Smooth muscle cell (in vitro differentiated cells): Measurements from ENCODE around the gene GRAP2. TPM values are rescaled to one million over a fixed set of nuclear protein-coding genes. Genes with fewer than 3 reads are reported as not detected.
"Not testable (repeated sequence)": the region's sequence is repeated elsewhere in the genome, so short reads cannot be mapped to it uniquely, and the experiment has no call there.

Experiments
- DNase-seq: peaks from one replicate; lab custom pipeline; 2025; ENCODE audit not compliant: unreplicated experiment; lab: John Stamatoyannopoulos, UW
- H2AFZ ChIP-seq: fragments of 200-600 bp; sonication (generic); 2 replicates; pipeline ENCODE4 v1.6.0; 2016; ENCODE audit warnings: antibody characterized with exemption, low read depth, mild to moderate bottlenecking
- H3F3A ChIP-seq: fragments of 200-600 bp; sonication (generic); 2 replicates; pipeline ENCODE4 v1.6.0; 2017; ENCODE audit warnings: antibody characterized with exemption, low read depth
- H3K27ac ChIP-seq: fragments of 200-600 bp; sonication (generic); 2 replicates; pipeline ENCODE4 v1.5.1; 2016; ENCODE audit warnings: low read depth, mild to moderate bottlenecking
- H3K27me3 ChIP-seq: fragments of 200-600 bp; sonication (generic); 2 replicates; pipeline ENCODE4 v1.6.1; 2016; ENCODE audit warnings: low read depth, mild to moderate bottlenecking
- H3K36me3 ChIP-seq: fragments of 200-600 bp; sonication (generic); 2 replicates; pipeline ENCODE4 v1.5.1; 2016; ENCODE audit warnings: low read depth
- H3K4me1 ChIP-seq: fragments of 200-600 bp; sonication (generic); 2 replicates; pipeline ENCODE4 v1.5.1; 2016; ENCODE audit warnings: low read depth
- H3K4me2 ChIP-seq: fragments of 200-600 bp; sonication (generic); 2 replicates; pipeline ENCODE4 v1.6.0; 2016; ENCODE audit warnings: mild to moderate bottlenecking
- H3K4me3 ChIP-seq: fragments of 200-600 bp; sonication (generic); 2 replicates; pipeline ENCODE4 v1.5.1; 2016; ENCODE audit warnings: mild to moderate bottlenecking
- H3K79me2 ChIP-seq: fragments of 200-600 bp; sonication (generic); 2 replicates; pipeline ENCODE4 v1.6.0; 2016; ENCODE audit warnings: low read depth, mild to moderate bottlenecking
- H3K9ac ChIP-seq: fragments of 200-600 bp; sonication (generic); 2 replicates; pipeline ENCODE4 v1.6.0; 2016; ENCODE audit warnings: low read depth
- H3K9me3 ChIP-seq: fragments of 200-600 bp; sonication (generic); replicated peaks from 2 replicates; pipeline ENCODE4 v1.5.1; 2016; ENCODE audit warnings: low read depth
- H4K20me1 ChIP-seq: fragments of 200-600 bp; sonication (generic); 2 replicates; pipeline ENCODE4 v1.6.0; 2016; ENCODE audit warnings: low read depth
- CTCF ChIP-seq: fragments of 200-600 bp; sonication (generic); IDR thresholded peaks from 2 replicates; pipeline ENCODE4 v1.5.1; 2017; ENCODE audit warnings: borderline replicate concordance, mild to moderate bottlenecking, antibody characterized with exemption; ENCODE audit not compliant: insufficient read depth, poor library complexity, severe bottlenecking
- WGBS: methylation state at CpG from one replicate; pipeline ENCODE4 v1.1.7; 2016; ENCODE audit warnings: low lambda C conversion rate; 5-methylcytosine and 5-hydroxymethylcytosine counted together
- polyA plus RNA-seq: library from polyadenylated mRNA; unstranded; fragments of >200 nt; fragmentation: Nextera tagmentation; extraction: Ambion mirVana; gene quantifications from 2 replicates; pipeline ENCODE4 v1.2.1, GENCODE V29; 2016
- total RNA-seq: library from RNA; depleted of rRNA; stranded (reverse); fragments of >200 nt; gene quantifications from 2 replicates; pipeline ENCODE4 v1.2.3, GENCODE V29; 2014

The GRAP2 gene
- total and polyA plus RNA-seq, 2 experiments from 2014 or later: not detected

- Histone ChIP-seq H3K36me3 (no peaks in the 10 kb centered on the region), H3K9me3 (no peaks in the 10 kb centered on the region), H3K4me3 (no peak overlapping the region), H3K9ac (no peak overlapping the region), H3K79me2 (no peaks in the 10 kb centered on the region), H3K27me3 (peaks cover 62% of the 10 kb centered on the region), H3F3A (no peaks in the 10 kb centered on the region), H3K4me1 (no peaks in the 10 kb centered on the region), H2AFZ (no peak overlapping the region), H4K20me1 (no peaks in the 10 kb centered on the region), H3K27ac (no peak overlapping the region), H3K4me2 (no peak overlapping the region)
- 98% methylated on average over 3 of the region's 3 CpGs for WGBS
- no peak for DNase-seq
- TF ChIP-seq CTCF: no peak
These were observed 3.0 kb upstream of the GRAP2 start for GRCh38 chr22:39897841-39898240.

- DNase-seq: no peak
- no peaks in the 10 kb centered on the region for H3K9me3 ChIP-seq
- no peak for TF ChIP-seq CTCF
- 82% methylated on average over 2 of the region's 2 CpGs for WGBS
- H3K9ac ChIP-seq: no peak overlapping the region
- H3K4me3 ChIP-seq: no peak overlapping the region
- H3K36me3 ChIP-seq: no peaks in the 10 kb centered on the region
- no peaks in the 10 kb centered on the region for H4K20me1 ChIP-seq
- no peak overlapping the region for H3K4me2 ChIP-seq
- H2AFZ ChIP-seq: no peak overlapping the region
- no peaks in the 10 kb centered on the region for H3K79me2 ChIP-seq
- no peaks in the 10 kb centered on the region for H3F3A ChIP-seq
- H3K27me3 ChIP-seq: peaks cover 62% of the 10 kb centered on the region
- no peak overlapping the region for H3K27ac ChIP-seq
- no peaks in the 10 kb centered on the region for H3K4me1 ChIP-seq
These were observed 1.9 kb upstream of the GRAP2 start for GRCh38 chr22:39898997-39899396.

- H3F3A ChIP-seq: no peaks in the 10 kb centered on the region
- TF ChIP-seq CTCF: no peak
- no peak overlapping the region for H3K4me2 ChIP-seq
- 84% methylated on average over 8 of the region's 8 CpGs for WGBS
- peaks cover 48% of the 10 kb centered on the region for H3K27me3 ChIP-seq
- H3K27ac ChIP-seq: no peak overlapping the region
- no peaks in the 10 kb centered on the region for H3K36me3 ChIP-seq
- no peak overlapping the region for H2AFZ ChIP-seq
- no peaks in the 10 kb centered on the region for H4K20me1 ChIP-seq
- no peaks in the 10 kb centered on the region for H3K9me3 ChIP-seq
- H3K4me3 ChIP-seq: no peak overlapping the region
- no peaks in the 10 kb centered on the region for H3K79me2 ChIP-seq
- no peaks in the 10 kb centered on the region for H3K4me1 ChIP-seq
- DNase-seq: no peak
- H3K9ac ChIP-seq: no peak overlapping the region
These were observed 772 bp downstream of the GRAP2 start for GRCh38 chr22:39901565-39902146.

- H3K4me3 ChIP-seq, H4K20me1 ChIP-seq, H3K9ac ChIP-seq, H3K9me3 ChIP-seq, H3F3A ChIP-seq, H3K79me2 ChIP-seq, H3K4me1 ChIP-seq, H3K27ac ChIP-seq, H3K4me2 ChIP-seq, DNase-seq, H2AFZ ChIP-seq, H3K36me3 ChIP-seq: not testable (repeated sequence)
- H3K27me3 ChIP-seq: peaks cover 43% of the 10 kb centered on the region
- WGBS: 90% methylated on average over 10 of the region's 10 CpGs
These were observed 3.1 kb downstream of the GRAP2 start for GRCh38 chr22:39904024-39904423.
